Measurements from ENCODE around the gene CRYGA. TPM values are rescaled to one million over a fixed set of nuclear protein-coding genes. Genes with fewer than 3 reads are reported as not detected.
"Not testable (repeated sequence)": the region's sequence is repeated elsewhere in the genome, so short reads cannot be mapped to it uniquely, and the experiment has no call there.

CRYGA gene
- total RNA-seq, 4 donors from 2014 or later = not detected

GRCh38 chr2:208139447-208139846 is 23.9 kb downstream of the CRYGA start:
- WGBS = 91% methylated on average over 18 of the region's 18 CpGs
- intact Hi-C loops (cut with DNase I) = no loop called here
- no peaks in the 10 kb centered on the region for H3K9me3 ChIP-seq
- no peaks in the 10 kb centered on the region for H3K36me3 ChIP-seq
- H3K4me3 ChIP-seq = no peak overlapping the region
- peaks cover 0 to 22% (median 19%) of the 10 kb centered on the region in 4 donors for H3K4me1 ChIP-seq
- H3K27ac ChIP-seq (replicated peaks in 1 of 4) = no peak overlapping the region
- no peak for DNase-seq (ENCODE audit: extremely low spot score)
- TF ChIP-seq CTCF (IDR thresholded peaks at IDR 0.05) (no peak), POLR2A (IDR thresholded peaks at IDR 0.05; ENCODE audit: low read depth) (no peak), POLR2AphosphoS5 (IDR thresholded peaks at IDR 0.05) (no peak), EP300 (IDR thresholded peaks at IDR 0.05) (no peak)
- no peaks in the 10 kb centered on the region for H3K27me3 ChIP-seq

GRCh38 chr2:208138334-208138733 is 25.1 kb downstream of the CRYGA start:
- H3K27me3 ChIP-seq; H3K27ac ChIP-seq (replicated peaks in 1 of 4); H3K4me3 ChIP-seq; H3K9me3 ChIP-seq; H3K36me3 ChIP-seq; intact Hi-C loops (cut with DNase I); DNase-seq (ENCODE audit: extremely low spot score): not testable (repeated sequence)
- H3K4me1 ChIP-seq = peaks cover 0 to 22% (median 19%) of the 10 kb centered on the region in 4 donors
- WGBS = 93% methylated on average over 7 of the region's 7 CpGs

GRCh38 chr2:208136716-208137094 is 26.7 kb downstream of the CRYGA start:
- Histone ChIP-seq H3K36me3 (no peaks in the 10 kb centered on the region), H3K9me3 (no peaks in the 10 kb centered on the region), H3K4me3 (no peak overlapping the region), H3K4me1 (peaks cover 0 to 22% (median 19%) of the 10 kb centered on the region in 4 donors), H3K27ac (replicated peaks in 1 of 4) (peak overlapping the region in 2 of 4 donors; percentile 27 to 48), H3K27me3 (no peaks in the 10 kb centered on the region)
- no peak for TF ChIP-seq CTCF (IDR thresholded peaks at IDR 0.05)
- no CpG with 5 or more reads among the region's 2 CpGs for WGBS
- DNase-seq (ENCODE audit: extremely low spot score) = no peak
- intact Hi-C loops (cut with DNase I) = no loop called here

GRCh38 chr2:208135794-208136715 is 27.3 kb downstream of the CRYGA start:
- DNase-seq (ENCODE audit: extremely low spot score) = no peak
- intact Hi-C loops (cut with DNase I) = no loop called here
- Histone ChIP-seq H3K36me3 (no peaks in the 10 kb centered on the region), H3K27ac (replicated peaks in 1 of 4) (peak overlapping the region in 2 of 4 donors; percentile 27 to 48), H3K27me3 (no peaks in the 10 kb centered on the region), H3K4me1 (peaks cover 0 to 22% (median 19%) of the 10 kb centered on the region in 4 donors), H3K9me3 (no peaks in the 10 kb centered on the region), H3K4me3 (no peak overlapping the region)
- 57% methylated on average over 11 of the region's 11 CpGs for WGBS
- TF ChIP-seq POLR2A (IDR thresholded peaks at IDR 0.05; ENCODE audit: low read depth) (no peak), POLR2AphosphoS5 (IDR thresholded peaks at IDR 0.05) (no peak), EP300 (IDR thresholded peaks at IDR 0.05) (no peak), CTCF (IDR thresholded peaks at IDR 0.05) (no peak)

- no peak for TF ChIP-seq CTCF (IDR thresholded peaks at IDR 0.05)
- no peak for TF ChIP-seq POLR2A (IDR thresholded peaks at IDR 0.05; ENCODE audit: low read depth)
- TF ChIP-seq EP300 (IDR thresholded peaks at IDR 0.05) = no peak
- TF ChIP-seq POLR2AphosphoS5 (IDR thresholded peaks at IDR 0.05) = no peak
- Histone ChIP-seq H3K4me3 (no peak overlapping the region), H3K9me3 (no peaks in the 10 kb centered on the region), H3K4me1 (peaks cover 0 to 22% (median 19%) of the 10 kb centered on the region in 4 donors), H3K27ac (replicated peaks in 1 of 4) (no peak overlapping the region), H3K36me3 (no peaks in the 10 kb centered on the region), H3K27me3 (no peaks in the 10 kb centered on the region)
- intact Hi-C loops (cut with DNase I) = no loop called here
- no peak for DNase-seq (ENCODE audit: extremely low spot score)
- 46% methylated on average over 7 of the region's 8 CpGs for WGBS
Measured at GRCh38 chr2:208134928-208135586, 28.3 kb downstream of the CRYGA start.
